Measurements from ENCODE around the gene FYTTD1.

The FYTTD1 gene

GRCh38 chr3:197736491-197737318 lies 13.0 kb upstream of the FYTTD1 start, which contains the start of gene RUBCN:
TSS of gene RUBCN (minus strand) at chr3:197736904. CDS start at chr3:197736719, 185 bp downstream.
- Histone ChIP-seq H3K4me3 (replicated peaks; ENCODE audit: low read depth, low read length) (peak within 1 kb of the TSS; percentile 98), H3K27me3 (replicated peaks; ENCODE audit: control insufficient read depth, insufficient read depth, low read length) (no peaks in the 10 kb centered on the region), H3K36me3 (ENCODE audit: control insufficient read depth, insufficient read depth, low read length) (no peaks in the 10 kb centered on the region)
- peak; percentile 99 for DNase-seq (ENCODE audit: extremely low read depth, insufficient read length)
- no peak for TF ChIP-seq CTCF (IDR thresholded peaks at IDR 0.05; ENCODE audit: insufficient read depth, low read length, poor library complexity, severe bottlenecking)

- no peak for TF ChIP-seq CTCF (IDR thresholded peaks at IDR 0.05; ENCODE audit: insufficient read depth, low read length, poor library complexity, severe bottlenecking)
- H3K36me3 ChIP-seq (ENCODE audit: control insufficient read depth, insufficient read depth, low read length), result no peaks in the 10 kb centered on the region
- peak overlapping the region; percentile 80 for H3K4me3 ChIP-seq (replicated peaks; ENCODE audit: low read depth, low read length)
- H3K27me3 ChIP-seq (replicated peaks; ENCODE audit: control insufficient read depth, insufficient read depth, low read length), result no peaks in the 10 kb centered on the region
- no peak for DNase-seq (ENCODE audit: extremely low read depth, insufficient read length)
Measured at GRCh38 chr3:197737319-197737649, 12.4 kb upstream of the FYTTD1 start.

GRCh38 chr3:197737749-197738462 lies 11.8 kb upstream of the FYTTD1 start:
- H3K36me3 ChIP-seq (ENCODE audit: control insufficient read depth, insufficient read depth, low read length), result no peaks in the 10 kb centered on the region
- no peak for DNase-seq (ENCODE audit: extremely low read depth, insufficient read length)
- no peaks in the 10 kb centered on the region for H3K27me3 ChIP-seq (replicated peaks; ENCODE audit: control insufficient read depth, insufficient read depth, low read length)
- TF ChIP-seq CTCF (IDR thresholded peaks at IDR 0.05; ENCODE audit: insufficient read depth, low read length, poor library complexity, severe bottlenecking), result no peak
- peak overlapping the region; percentile 80 for H3K4me3 ChIP-seq (replicated peaks; ENCODE audit: low read depth, low read length)

- TF ChIP-seq CTCF (IDR thresholded peaks at IDR 0.05; ENCODE audit: insufficient read depth, low read length, poor library complexity, severe bottlenecking), result no peak
- Histone ChIP-seq H3K27me3 (replicated peaks; ENCODE audit: control insufficient read depth, insufficient read depth, low read length) (no peaks in the 10 kb centered on the region), H3K36me3 (ENCODE audit: control insufficient read depth, insufficient read depth, low read length) (no peaks in the 10 kb centered on the region), H3K4me3 (replicated peaks; ENCODE audit: low read depth, low read length) (no peak overlapping the region)
- no peak for DNase-seq (ENCODE audit: extremely low read depth, insufficient read length)
Measured at GRCh38 chr3:197742787-197743186, 6.9 kb upstream of the FYTTD1 start.

- no peaks in the 10 kb centered on the region for H3K36me3 ChIP-seq (ENCODE audit: control insufficient read depth, insufficient read depth, low read length)
- H3K4me3 ChIP-seq (replicated peaks; ENCODE audit: low read depth, low read length), result no peak overlapping the region
- no peak for TF ChIP-seq CTCF (IDR thresholded peaks at IDR 0.05; ENCODE audit: insufficient read depth, low read length, poor library complexity, severe bottlenecking)
- no peaks in the 10 kb centered on the region for H3K27me3 ChIP-seq (replicated peaks; ENCODE audit: control insufficient read depth, insufficient read depth, low read length)
- DNase-seq (ENCODE audit: extremely low read depth, insufficient read length), result no peak
Measured at GRCh38 chr3:197746209-197746608, 3.5 kb upstream of the FYTTD1 start.
